ENCODE measurements around the gene CCL25. TPM values are rescaled to one million over a fixed set of nuclear protein-coding genes. Genes with fewer than 3 reads are reported as not detected.

Gene CCL25
- total and polyA plus RNA-seq, 10 donors, result 0.42 to 1.2 (median 0.66) TPM; not detected in 4

DNA sequence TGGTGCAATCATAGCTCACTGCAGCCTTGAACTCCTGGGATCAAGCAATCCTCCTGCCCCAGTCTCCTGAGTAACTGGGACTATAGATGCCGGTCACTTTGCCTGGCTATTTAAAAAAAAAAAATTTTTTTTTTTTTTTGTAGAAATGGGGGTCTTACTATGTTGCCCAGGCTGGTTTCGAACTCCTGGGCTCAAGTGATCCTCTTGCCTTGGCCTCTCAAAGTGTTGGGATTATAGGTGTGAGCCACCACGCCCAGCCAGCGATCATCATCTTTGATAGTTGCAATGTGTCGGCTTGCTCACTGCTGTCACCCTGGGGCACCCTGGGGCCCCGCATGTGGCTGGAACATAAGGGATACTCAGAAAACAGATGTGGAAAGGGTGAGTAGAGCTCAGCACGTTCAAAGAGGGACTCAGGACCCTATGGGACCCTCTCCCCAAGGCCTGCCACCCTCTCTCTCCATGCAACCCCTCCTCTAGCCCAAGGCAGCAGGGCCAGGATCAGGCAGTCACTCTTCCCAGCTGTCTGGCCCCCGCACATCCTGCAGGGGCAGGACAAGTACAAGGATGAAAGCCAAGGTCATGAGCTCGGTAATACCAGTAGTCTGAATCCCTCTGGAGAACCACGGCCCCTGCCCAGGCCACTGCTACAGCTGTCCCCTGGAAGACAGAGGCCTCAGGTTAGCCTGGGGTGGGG is 6.5 kb upstream of the CCL25 start:
- H3K9me3 ChIP-seq, result no peaks in the 10 kb centered on the region
- H3K27ac ChIP-seq, result no peak overlapping the region
- H3K27me3 ChIP-seq (replicated peaks in 1 of 7), result peaks cover 0 to 17% (median 0%) of the 10 kb centered on the region in 7 donors
- H3K36me3 ChIP-seq, result no peaks in the 10 kb centered on the region
- TF ChIP-seq, protein P1, sequence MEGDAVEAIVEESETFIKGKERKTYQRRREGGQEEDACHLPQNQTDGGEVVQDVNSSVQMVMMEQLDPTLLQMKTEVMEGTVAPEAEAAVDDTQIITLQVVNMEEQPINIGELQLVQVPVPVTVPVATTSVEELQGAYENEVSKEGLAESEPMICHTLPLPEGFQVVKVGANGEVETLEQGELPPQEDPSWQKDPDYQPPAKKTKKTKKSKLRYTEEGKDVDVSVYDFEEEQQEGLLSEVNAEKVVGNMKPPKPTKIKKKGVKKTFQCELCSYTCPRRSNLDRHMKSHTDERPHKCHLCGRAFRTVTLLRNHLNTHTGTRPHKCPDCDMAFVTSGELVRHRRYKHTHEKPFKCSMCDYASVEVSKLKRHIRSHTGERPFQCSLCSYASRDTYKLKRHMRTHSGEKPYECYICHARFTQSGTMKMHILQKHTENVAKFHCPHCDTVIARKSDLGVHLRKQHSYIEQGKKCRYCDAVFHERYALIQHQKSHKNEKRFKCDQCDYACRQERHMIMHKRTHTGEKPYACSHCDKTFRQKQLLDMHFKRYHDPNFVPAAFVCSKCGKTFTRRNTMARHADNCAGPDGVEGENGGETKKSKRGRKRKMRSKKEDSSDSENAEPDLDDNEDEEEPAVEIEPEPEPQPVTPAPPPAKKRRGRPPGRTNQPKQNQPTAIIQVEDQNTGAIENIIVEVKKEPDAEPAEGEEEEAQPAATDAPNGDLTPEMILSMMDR (IDR thresholded peaks at IDR 0.05 in 8 of 11, conservative IDR thresholded peaks at IDR 0.05 in 3 of 11), result no peak
- TF ChIP-seq POLR2AphosphoS5 (IDR thresholded peaks at IDR 0.05), result no peak
- TF ChIP-seq POLR2A (IDR thresholded peaks at IDR 0.05), result no peak
- H3K4me1 ChIP-seq, result peaks cover 0 to 14% (median 10%) of the 10 kb centered on the region in 6 donors
- H3K4me3 ChIP-seq, result no peak overlapping the region
- intact Hi-C loops (cut with DNase I; ENCODE audit: low total_unique reads), result no loop called here
- 75 to 83% (median 77%) methylated on average over 9 to 10 of the region's 10 CpGs for WGBS, 5 donors
- DNase-seq, result no peak

DNA sequence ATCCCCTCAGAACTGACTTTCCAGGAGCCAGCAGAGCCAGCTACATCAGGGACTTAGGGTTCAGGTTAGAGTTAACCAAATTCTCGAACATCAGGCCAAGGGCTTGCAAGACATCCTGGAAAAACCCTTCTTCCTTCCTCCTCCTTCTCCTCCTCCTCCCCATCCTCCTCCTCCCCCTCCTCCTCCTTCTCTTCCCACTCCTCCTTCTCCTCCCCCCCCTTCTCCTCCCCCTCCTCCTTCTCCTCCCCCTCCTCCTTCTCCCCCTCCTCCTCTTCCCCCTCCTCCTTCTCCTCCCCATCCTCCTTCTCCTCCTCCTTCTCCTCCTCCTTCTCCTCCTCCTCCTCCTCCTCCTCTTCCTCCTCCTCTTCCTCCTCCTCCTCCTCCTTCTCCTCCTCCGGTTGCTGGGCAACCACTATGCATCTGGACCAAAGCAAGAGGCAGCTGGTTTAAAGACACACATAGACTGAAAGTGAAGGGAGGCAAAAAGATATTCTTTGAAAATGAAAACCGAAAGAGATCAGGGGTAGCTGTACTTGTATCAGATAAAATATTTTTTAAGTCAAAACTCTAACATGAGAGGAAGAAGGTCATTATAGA is 5.9 kb upstream of the CCL25 start:
- TF ChIP-seq POLR2A (IDR thresholded peaks at IDR 0.05), result no peak
- no peak for TF ChIP-seq POLR2AphosphoS5 (IDR thresholded peaks at IDR 0.05)
- TF ChIP-seq, protein P1 (IDR thresholded peaks at IDR 0.05 in 8 of 11, conservative IDR thresholded peaks at IDR 0.05 in 3 of 11), result no peak
- DNase-seq, result no peak
- Histone ChIP-seq H3K4me3 (no peak overlapping the region), H3K36me3 (no peaks in the 10 kb centered on the region), H3K27me3 (replicated peaks in 1 of 7) (peaks cover 0 to 13% (median 0%) of the 10 kb centered on the region in 7 donors), H3K4me1 (peaks cover 0 to 21% (median 13%) of the 10 kb centered on the region in 6 donors), H3K9me3 (no peaks in the 10 kb centered on the region), H3K27ac (no peak overlapping the region)
- intact Hi-C loops (cut with DNase I; ENCODE audit: low total_unique reads), result no loop called here
- 38 to 75% (median 53%) methylated on average over 2 to 3 of the region's 3 CpGs for WGBS, 5 donors

DNA sequence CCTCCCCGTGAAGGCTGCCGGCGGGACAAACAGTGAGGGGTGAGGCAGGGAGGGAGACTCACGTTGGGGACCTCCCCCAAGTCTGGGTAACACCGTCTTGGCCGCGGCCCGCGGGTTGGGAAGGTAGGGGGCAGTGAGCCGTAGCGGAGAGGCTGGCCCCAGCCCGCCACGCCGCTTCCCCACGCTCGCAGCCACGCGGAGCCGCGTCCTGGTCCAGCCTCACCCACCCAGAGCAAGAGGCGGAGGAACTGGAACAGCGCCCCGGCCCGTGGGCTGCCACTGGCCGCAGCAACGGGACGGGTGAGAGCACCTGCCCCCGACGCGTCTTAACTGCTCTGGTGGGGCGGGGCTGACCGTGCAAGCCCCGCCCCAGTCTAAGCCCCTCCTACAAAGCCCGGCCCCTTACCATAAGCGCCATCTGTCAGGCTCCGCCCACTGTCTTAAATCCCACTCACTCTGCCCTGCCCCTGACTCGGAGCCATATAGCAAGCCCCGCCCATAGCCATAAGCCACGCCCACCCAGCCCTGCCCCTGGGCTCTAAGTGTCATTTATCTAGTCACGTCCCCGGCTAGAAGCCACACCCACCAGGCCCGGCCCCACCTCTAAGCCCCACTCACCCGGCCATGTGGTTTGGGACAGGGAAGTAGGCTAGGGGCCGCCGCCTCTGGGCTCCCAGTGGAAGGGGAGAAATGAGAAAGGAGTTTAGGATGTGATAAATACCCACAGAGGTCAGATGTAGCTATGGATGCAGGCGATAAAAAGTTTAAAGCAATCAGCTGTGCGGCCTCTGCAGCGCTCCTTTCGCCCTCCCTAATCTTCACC is 2.1 kb upstream of the CCL25 start:
- peak in 2 of 3 donors; percentile 42 to 69 for TF ChIP-seq POLR2AphosphoS5 (IDR thresholded peaks at IDR 0.05)
- TF ChIP-seq POLR2A (IDR thresholded peaks at IDR 0.05), result no peak
- intact Hi-C loops (cut with DNase I; ENCODE audit: low total_unique reads), result no loop called here
- Histone ChIP-seq H3K4me3 (peak overlapping the region; percentile 21 to 65 (median 32)), H3K36me3 (no peaks in the 10 kb centered on the region), H3K4me1 (peaks cover 0 to 32% (median 21%) of the 10 kb centered on the region in 6 donors), H3K9me3 (no peaks in the 10 kb centered on the region), H3K27me3 (replicated peaks in 1 of 7) (peaks cover 0 to 11% (median 0%) of the 10 kb centered on the region in 7 donors), H3K27ac (peak overlapping the region in 1 of 8 donors; percentile 31)
- 5 to 9% (median 7%) methylated on average over 26 to 49 of the region's 49 CpGs for WGBS, 5 donors
- DNase-seq, result peak; percentile 94

DNA sequence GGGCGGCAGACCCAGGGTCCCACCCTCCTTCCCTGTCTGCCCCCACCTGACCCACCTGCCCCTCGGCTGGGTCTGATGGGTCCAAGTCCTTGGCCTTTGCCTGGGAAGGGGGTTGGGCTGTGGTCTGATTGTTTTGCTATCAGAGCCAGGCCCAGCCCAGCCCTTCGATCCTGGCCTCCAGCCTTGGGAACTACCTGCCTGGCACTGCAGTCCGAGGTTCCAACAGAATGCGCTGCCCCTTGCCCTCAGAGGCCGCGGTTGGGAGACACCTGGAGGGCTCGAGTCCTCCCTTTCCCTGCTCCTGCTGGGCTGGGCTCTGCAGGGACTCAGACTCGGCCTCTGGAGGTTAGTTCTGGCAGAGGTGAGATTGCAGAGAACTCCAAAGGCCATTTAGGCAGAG is 1.6 kb downstream of the CCL25 start:
- intact Hi-C loops (cut with DNase I; ENCODE audit: low total_unique reads), result no loop called here
- H3K4me1 ChIP-seq, result peaks cover 0 to 32% (median 21%) of the 10 kb centered on the region in 6 donors
- 39 to 76% (median 71%) methylated on average over 5 to 9 of the region's 9 CpGs for WGBS, 5 donors

More for the DNA sequence above, 1.6 kb downstream of the CCL25 start:
- peaks cover 0 to 11% (median 0%) of the 10 kb centered on the region in 7 donors for H3K27me3 ChIP-seq (replicated peaks in 1 of 7)
- DNase-seq, result no peak
- H3K9me3 ChIP-seq, result no peaks in the 10 kb centered on the region
- H3K4me3 ChIP-seq, result no peak overlapping the region
- no peaks in the 10 kb centered on the region for H3K36me3 ChIP-seq
- TF ChIP-seq POLR2AphosphoS5 (IDR thresholded peaks at IDR 0.05), result no peak
- TF ChIP-seq, protein P1 (IDR thresholded peaks at IDR 0.05 in 8 of 11, conservative IDR thresholded peaks at IDR 0.05 in 3 of 11), result no peak
- no peak for TF ChIP-seq POLR2A (IDR thresholded peaks at IDR 0.05)
- no peak overlapping the region for H3K27ac ChIP-seq
